ENCODE results near the gene P2RY2. TPM values are rescaled to one million over a fixed set of nuclear protein-coding genes. Genes with fewer than 3 reads are reported as not detected.

Gene P2RY2
- total and polyA plus RNA-seq, 4 donors, result 1.8 to 3.7 (median 2.2) TPM

DNA sequence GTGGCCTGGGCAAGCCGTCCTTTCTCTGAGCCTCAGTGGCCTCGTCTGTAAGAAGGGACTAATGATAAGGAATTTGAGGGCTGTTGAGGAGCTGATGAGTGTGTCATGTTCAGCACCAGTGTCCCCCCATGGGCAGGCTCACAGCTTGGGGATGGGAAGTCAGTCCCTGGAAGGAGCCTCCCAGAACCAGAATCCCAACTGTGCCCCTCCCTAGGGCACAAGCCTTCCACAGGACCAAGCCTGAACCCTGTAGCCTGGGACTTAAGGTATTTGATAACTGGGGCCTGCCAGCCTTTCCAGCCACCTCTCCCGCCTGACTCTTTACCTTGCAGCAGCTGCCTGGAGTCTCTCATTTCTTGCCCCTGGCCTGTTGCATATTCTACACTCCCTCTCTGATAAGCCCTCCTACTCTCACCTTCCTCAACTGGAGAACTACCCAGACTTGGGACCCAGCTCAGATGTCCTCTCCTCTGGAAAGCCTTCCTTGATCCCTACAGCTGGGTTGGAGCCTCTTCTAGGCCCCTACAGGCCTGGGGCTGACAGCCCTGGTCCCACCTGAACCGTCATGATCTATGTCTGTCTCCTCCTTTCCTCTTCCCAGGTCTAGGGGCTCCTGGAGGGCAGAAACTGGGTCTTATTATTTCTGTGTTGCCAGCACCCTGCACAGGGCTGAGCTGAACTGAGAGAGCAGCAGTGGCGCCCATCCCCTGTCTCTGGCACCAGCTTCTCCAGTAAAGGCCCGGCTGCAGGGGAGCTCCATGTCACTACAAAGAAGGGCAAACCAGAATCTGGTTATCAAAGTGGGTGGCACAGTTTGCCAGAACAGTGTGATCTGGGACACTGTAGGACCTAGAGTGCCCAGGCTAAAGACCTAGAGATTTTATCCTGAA lies 1.6 kb downstream of the P2RY2 start:
- TF ChIP-seq NR2F2 (IDR thresholded peaks at IDR 0.05) (no peak), GABPA (IDR thresholded peaks at IDR 0.05 in 1 of 2, conservative IDR thresholded peaks at IDR 0.05 in 1 of 2) (no peak), FOXA2 (IDR thresholded peaks at IDR 0.05) (no peak), HNF4G (IDR thresholded peaks at IDR 0.05) (no peak), JUND (IDR thresholded peaks at IDR 0.05) (no peak), FOXA1 (IDR thresholded peaks at IDR 0.05) (no peak), RXRA (IDR thresholded peaks at IDR 0.05) (no peak), HNF4A (conservative IDR thresholded peaks at IDR 0.05) (no peak), TAF1 (conservative IDR thresholded peaks at IDR 0.05) (no peak), YY1 (IDR thresholded peaks at IDR 0.05) (no peak)
- TF ChIP-seq, protein P1, sequence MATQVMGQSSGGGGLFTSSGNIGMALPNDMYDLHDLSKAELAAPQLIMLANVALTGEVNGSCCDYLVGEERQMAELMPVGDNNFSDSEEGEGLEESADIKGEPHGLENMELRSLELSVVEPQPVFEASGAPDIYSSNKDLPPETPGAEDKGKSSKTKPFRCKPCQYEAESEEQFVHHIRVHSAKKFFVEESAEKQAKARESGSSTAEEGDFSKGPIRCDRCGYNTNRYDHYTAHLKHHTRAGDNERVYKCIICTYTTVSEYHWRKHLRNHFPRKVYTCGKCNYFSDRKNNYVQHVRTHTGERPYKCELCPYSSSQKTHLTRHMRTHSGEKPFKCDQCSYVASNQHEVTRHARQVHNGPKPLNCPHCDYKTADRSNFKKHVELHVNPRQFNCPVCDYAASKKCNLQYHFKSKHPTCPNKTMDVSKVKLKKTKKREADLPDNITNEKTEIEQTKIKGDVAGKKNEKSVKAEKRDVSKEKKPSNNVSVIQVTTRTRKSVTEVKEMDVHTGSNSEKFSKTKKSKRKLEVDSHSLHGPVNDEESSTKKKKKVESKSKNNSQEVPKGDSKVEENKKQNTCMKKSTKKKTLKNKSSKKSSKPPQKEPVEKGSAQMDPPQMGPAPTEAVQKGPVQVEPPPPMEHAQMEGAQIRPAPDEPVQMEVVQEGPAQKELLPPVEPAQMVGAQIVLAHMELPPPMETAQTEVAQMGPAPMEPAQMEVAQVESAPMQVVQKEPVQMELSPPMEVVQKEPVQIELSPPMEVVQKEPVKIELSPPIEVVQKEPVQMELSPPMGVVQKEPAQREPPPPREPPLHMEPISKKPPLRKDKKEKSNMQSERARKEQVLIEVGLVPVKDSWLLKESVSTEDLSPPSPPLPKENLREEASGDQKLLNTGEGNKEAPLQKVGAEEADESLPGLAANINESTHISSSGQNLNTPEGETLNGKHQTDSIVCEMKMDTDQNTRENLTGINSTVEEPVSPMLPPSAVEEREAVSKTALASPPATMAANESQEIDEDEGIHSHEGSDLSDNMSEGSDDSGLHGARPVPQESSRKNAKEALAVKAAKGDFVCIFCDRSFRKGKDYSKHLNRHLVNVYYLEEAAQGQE (IDR thresholded peaks at IDR 0.05), result no peak
- TF ChIP-seq, protein P2, sequence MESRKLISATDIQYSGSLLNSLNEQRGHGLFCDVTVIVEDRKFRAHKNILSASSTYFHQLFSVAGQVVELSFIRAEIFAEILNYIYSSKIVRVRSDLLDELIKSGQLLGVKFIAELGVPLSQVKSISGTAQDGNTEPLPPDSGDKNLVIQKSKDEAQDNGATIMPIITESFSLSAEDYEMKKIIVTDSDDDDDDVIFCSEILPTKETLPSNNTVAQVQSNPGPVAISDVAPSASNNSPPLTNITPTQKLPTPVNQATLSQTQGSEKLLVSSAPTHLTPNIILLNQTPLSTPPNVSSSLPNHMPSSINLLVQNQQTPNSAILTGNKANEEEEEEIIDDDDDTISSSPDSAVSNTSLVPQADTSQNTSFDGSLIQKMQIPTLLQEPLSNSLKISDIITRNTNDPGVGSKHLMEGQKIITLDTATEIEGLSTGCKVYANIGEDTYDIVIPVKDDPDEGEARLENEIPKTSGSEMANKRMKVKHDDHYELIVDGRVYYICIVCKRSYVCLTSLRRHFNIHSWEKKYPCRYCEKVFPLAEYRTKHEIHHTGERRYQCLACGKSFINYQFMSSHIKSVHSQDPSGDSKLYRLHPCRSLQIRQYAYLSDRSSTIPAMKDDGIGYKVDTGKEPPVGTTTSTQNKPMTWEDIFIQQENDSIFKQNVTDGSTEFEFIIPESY (IDR thresholded peaks at IDR 0.05), result no peak
- TF ChIP-seq, protein P3, sequence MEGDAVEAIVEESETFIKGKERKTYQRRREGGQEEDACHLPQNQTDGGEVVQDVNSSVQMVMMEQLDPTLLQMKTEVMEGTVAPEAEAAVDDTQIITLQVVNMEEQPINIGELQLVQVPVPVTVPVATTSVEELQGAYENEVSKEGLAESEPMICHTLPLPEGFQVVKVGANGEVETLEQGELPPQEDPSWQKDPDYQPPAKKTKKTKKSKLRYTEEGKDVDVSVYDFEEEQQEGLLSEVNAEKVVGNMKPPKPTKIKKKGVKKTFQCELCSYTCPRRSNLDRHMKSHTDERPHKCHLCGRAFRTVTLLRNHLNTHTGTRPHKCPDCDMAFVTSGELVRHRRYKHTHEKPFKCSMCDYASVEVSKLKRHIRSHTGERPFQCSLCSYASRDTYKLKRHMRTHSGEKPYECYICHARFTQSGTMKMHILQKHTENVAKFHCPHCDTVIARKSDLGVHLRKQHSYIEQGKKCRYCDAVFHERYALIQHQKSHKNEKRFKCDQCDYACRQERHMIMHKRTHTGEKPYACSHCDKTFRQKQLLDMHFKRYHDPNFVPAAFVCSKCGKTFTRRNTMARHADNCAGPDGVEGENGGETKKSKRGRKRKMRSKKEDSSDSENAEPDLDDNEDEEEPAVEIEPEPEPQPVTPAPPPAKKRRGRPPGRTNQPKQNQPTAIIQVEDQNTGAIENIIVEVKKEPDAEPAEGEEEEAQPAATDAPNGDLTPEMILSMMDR (IDR thresholded peaks at IDR 0.05; ENCODE audit: low read depth, low read length, missing input control), result no peak
- no peak overlapping the region for H3K4me3 ChIP-seq (ENCODE audit: low read depth in 1 of 3, low read length in 3 of 3)
- H3K4me1 ChIP-seq (ENCODE audit: control insufficient read depth in 4 of 4, insufficient read depth in 4 of 4, low read length in 3 of 4), result peaks cover 3 to 28% (median 20%) of the 10 kb centered on the region in 4 donors
- no peak overlapping the region for H3K27ac ChIP-seq (ENCODE audit: low read depth in 1 of 2, low read length in 2 of 2)
- 94% methylated on average over 6 of the region's 6 CpGs for WGBS
- no peaks in the 10 kb centered on the region for H3K27me3 ChIP-seq (ENCODE audit: control insufficient read depth in 4 of 4, insufficient read depth in 4 of 4, low read length in 3 of 4)
- DNase-seq (ENCODE audit: low spot score), result no peak
- no peak overlapping the region for H3K9ac ChIP-seq (ENCODE audit: low read depth in 1 of 2, low read length in 2 of 2)
- H3K36me3 ChIP-seq (ENCODE audit: control insufficient read depth in 4 of 4, insufficient read depth in 3 of 4, low read depth in 1 of 4, low read length in 3 of 4), result no peaks in the 10 kb centered on the region
- H3K9me3 ChIP-seq (ENCODE audit: control insufficient read depth in 4 of 4, low read length in 3 of 4), result no peaks in the 10 kb centered on the region

DNA sequence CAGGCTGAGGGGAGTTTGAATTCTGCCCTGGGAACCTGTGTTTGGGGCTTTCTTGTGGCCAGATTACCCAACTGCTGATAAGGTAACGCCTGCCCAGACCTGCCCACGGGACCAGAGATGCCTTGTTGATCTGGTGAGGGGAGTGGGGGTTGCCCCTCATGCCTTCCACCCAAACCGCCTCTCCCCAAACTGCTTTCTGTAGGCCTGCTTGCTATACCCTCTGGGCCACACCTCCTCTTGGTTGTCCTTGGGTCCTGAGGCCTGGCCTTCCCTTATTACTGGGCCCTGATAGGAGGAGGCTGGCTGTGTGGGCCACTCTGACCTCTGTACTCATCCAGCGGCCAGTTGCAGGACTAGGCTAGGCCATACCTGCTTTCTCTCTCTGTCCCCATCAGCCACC lies 3.4 kb downstream of the P2RY2 start:
- no peaks in the 10 kb centered on the region for H3K27me3 ChIP-seq (ENCODE audit: control insufficient read depth in 4 of 4, insufficient read depth in 4 of 4, low read length in 3 of 4)
- H3K4me3 ChIP-seq (ENCODE audit: low read depth in 1 of 3, low read length in 3 of 3), result no peak overlapping the region
- DNase-seq (ENCODE audit: low spot score), result no peak
- WGBS, result 83% methylated on average over 4 of the region's 4 CpGs
- peaks cover 3 to 28% (median 20%) of the 10 kb centered on the region in 4 donors for H3K4me1 ChIP-seq (ENCODE audit: control insufficient read depth in 4 of 4, insufficient read depth in 4 of 4, low read length in 3 of 4)
- H3K9ac ChIP-seq (ENCODE audit: low read depth in 1 of 2, low read length in 2 of 2), result no peak overlapping the region
- no peak overlapping the region for H3K27ac ChIP-seq (ENCODE audit: low read depth in 1 of 2, low read length in 2 of 2)
- no peaks in the 10 kb centered on the region for H3K36me3 ChIP-seq (ENCODE audit: control insufficient read depth in 4 of 4, insufficient read depth in 3 of 4, low read depth in 1 of 4, low read length in 3 of 4)
- TF ChIP-seq RAD21 (IDR thresholded peaks at IDR 0.05) (no peak), HNF4A (conservative IDR thresholded peaks at IDR 0.05) (no peak), FOXA1 (IDR thresholded peaks at IDR 0.05) (no peak), EGR1 (IDR thresholded peaks at IDR 0.05; ENCODE audit: low read depth in 2 of 2) (no peak), NR2F2 (IDR thresholded peaks at IDR 0.05) (no peak), RXRA (IDR thresholded peaks at IDR 0.05) (no peak), FOXA2 (IDR thresholded peaks at IDR 0.05) (no peak), SP1 (IDR thresholded peaks at IDR 0.05) (no peak), TAF1 (conservative IDR thresholded peaks at IDR 0.05) (no peak), YY1 (IDR thresholded peaks at IDR 0.05) (no peak)
- TF ChIP-seq, protein P3 (IDR thresholded peaks at IDR 0.05; ENCODE audit: low read depth, low read length, missing input control), result no peak
- TF ChIP-seq, protein P2 (IDR thresholded peaks at IDR 0.05), result no peak
- TF ChIP-seq, protein P4, sequence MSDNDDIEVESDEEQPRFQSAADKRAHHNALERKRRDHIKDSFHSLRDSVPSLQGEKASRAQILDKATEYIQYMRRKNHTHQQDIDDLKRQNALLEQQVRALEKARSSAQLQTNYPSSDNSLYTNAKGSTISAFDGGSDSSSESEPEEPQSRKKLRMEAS (IDR thresholded peaks at IDR 0.05), result no peak
- no peaks in the 10 kb centered on the region for H3K9me3 ChIP-seq (ENCODE audit: control insufficient read depth in 4 of 4, low read length in 3 of 4)

All from liver (tissue), 9 donors.